ENCODE results near the gene TRPM3.

DNA sequence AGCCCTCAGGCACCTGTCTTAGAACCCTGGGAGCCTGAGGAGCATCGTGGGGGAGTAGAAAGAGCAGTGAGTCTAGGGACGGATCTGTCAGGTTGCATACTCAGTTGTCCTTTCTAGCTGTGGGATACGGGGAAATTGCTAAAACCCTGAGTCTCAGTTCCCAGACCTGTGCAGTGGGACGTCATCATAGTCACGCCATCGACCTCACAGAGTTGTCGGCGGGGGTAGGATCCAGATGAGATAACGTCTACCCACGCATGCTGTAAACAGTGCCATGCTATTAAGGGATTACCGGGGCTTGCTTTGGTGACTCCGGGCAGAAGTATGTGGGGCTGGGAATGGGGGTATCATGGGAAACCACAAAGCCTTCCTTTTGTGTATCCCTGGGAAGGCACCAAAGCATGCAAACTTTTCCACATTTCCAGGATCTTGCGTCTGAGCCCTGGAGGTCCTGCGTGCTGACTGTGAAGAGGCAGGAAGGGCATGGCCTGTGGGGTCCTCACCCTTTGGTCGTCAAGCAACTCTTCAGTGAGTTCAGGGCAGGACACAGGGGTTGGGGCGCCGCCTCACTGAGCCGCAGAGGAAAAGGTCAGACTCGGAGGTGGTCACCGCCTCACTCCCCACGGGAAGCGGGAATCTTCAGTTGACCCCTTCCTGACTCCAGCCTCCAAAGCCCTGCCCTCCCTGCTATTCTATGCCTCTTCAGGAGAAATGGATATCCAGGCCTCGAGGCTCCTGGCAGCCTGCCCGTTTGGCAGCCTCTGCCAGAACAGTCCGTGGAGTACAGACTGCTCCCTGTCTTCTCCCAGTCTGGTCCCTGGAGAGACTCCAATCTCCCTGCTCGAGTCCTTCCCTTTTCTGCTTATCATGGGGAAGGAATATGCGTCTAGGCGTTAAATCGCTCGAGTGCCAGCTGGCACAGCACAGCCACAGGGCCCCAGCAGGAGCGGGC lies 520.1 kb downstream of the TRPM3 start:
- TF ChIP-seq, protein P1, sequence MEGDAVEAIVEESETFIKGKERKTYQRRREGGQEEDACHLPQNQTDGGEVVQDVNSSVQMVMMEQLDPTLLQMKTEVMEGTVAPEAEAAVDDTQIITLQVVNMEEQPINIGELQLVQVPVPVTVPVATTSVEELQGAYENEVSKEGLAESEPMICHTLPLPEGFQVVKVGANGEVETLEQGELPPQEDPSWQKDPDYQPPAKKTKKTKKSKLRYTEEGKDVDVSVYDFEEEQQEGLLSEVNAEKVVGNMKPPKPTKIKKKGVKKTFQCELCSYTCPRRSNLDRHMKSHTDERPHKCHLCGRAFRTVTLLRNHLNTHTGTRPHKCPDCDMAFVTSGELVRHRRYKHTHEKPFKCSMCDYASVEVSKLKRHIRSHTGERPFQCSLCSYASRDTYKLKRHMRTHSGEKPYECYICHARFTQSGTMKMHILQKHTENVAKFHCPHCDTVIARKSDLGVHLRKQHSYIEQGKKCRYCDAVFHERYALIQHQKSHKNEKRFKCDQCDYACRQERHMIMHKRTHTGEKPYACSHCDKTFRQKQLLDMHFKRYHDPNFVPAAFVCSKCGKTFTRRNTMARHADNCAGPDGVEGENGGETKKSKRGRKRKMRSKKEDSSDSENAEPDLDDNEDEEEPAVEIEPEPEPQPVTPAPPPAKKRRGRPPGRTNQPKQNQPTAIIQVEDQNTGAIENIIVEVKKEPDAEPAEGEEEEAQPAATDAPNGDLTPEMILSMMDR (IDR thresholded peaks at IDR 0.05; ENCODE audit: insufficient read depth, low read length) = no peak
- TF ChIP-seq POLR2AphosphoS5 (IDR thresholded peaks at IDR 0.05; ENCODE audit: low read depth) (no peak), GABPA (IDR thresholded peaks at IDR 0.05; ENCODE audit: low read depth) (no peak), SPI1 (IDR thresholded peaks at IDR 0.05; ENCODE audit: borderline replicate concordance, low read depth) (no peak)
- TF ChIP-seq, protein P2, sequence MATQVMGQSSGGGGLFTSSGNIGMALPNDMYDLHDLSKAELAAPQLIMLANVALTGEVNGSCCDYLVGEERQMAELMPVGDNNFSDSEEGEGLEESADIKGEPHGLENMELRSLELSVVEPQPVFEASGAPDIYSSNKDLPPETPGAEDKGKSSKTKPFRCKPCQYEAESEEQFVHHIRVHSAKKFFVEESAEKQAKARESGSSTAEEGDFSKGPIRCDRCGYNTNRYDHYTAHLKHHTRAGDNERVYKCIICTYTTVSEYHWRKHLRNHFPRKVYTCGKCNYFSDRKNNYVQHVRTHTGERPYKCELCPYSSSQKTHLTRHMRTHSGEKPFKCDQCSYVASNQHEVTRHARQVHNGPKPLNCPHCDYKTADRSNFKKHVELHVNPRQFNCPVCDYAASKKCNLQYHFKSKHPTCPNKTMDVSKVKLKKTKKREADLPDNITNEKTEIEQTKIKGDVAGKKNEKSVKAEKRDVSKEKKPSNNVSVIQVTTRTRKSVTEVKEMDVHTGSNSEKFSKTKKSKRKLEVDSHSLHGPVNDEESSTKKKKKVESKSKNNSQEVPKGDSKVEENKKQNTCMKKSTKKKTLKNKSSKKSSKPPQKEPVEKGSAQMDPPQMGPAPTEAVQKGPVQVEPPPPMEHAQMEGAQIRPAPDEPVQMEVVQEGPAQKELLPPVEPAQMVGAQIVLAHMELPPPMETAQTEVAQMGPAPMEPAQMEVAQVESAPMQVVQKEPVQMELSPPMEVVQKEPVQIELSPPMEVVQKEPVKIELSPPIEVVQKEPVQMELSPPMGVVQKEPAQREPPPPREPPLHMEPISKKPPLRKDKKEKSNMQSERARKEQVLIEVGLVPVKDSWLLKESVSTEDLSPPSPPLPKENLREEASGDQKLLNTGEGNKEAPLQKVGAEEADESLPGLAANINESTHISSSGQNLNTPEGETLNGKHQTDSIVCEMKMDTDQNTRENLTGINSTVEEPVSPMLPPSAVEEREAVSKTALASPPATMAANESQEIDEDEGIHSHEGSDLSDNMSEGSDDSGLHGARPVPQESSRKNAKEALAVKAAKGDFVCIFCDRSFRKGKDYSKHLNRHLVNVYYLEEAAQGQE (IDR thresholded peaks at IDR 0.05; ENCODE audit: insufficient replicate concordance, low read depth) = no peak
